GM21528 (cell line): Measurements from ENCODE around the gene CDK5RAP1.
"Not testable (repeated sequence)": the region's sequence is repeated elsewhere in the genome, so short reads cannot be mapped to it uniquely, and the experiment has no call there.

Experiments used
- ATAC-seq: cut with Tn5 transposase; IDR thresholded peaks from one replicate; pipeline ENCODE4 v1.9.1; 2021; ENCODE audit warnings: mild to moderate bottlenecking, moderate library complexity; ENCODE audit not compliant: unreplicated experiment, low FRiP score

Gene CDK5RAP1, protein sequence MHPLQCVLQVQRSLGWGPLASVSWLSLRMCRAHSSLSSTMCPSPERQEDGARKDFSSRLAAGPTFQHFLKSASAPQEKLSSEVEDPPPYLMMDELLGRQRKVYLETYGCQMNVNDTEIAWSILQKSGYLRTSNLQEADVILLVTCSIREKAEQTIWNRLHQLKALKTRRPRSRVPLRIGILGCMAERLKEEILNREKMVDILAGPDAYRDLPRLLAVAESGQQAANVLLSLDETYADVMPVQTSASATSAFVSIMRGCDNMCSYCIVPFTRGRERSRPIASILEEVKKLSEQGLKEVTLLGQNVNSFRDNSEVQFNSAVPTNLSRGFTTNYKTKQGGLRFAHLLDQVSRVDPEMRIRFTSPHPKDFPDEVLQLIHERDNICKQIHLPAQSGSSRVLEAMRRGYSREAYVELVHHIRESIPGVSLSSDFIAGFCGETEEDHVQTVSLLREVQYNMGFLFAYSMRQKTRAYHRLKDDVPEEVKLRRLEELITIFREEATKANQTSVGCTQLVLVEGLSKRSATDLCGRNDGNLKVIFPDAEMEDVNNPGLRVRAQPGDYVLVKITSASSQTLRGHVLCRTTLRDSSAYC

GRCh38 chr20:33401184-33401920, at the start of gene CDK5RAP1:
Gene CDK5RAP1, minus strand, starts transcription at chr20:33401519. Its CDS starts 4,455 bp downstream, at chr20:33397064.
- peak; percentile 82 for ATAC-seq

DNA sequence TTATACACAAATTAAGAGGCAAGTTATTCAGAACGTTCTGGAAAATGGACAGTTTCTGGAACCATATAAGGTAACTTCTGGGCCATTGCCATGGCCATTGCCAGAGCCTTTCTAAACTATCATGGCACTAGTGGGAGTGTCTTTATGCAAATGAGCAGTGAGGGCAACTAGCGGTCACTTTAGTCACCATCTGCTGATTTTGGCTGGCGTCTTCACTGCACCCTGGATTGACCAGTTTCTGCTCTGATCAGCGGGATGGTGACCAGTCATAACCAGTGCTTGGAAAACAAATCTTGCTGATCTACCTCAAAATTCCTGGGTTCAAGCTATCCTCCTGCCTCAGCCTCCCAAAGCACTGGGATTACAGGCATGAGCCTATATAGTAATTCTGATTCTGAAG, 49.5 kb upstream of the CDK5RAP1 start:
- no peak for ATAC-seq

GRCh38 chr20:33445881-33446625, 44.7 kb upstream of the CDK5RAP1 start:
- ATAC-seq: no peak

- ATAC-seq: no peak
Observed at GRCh38 chr20:33444797-33445560, 43.7 kb upstream of the CDK5RAP1 start.

GRCh38 chr20:33443512-33444239, 42.4 kb upstream of the CDK5RAP1 start, which contains the start of gene SNTA1:
Gene SNTA1, minus strand, starts transcription at chr20:33443763. Its CDS starts 143 bp downstream, at chr20:33443620.
- ATAC-seq: peak; percentile 47

- peak; percentile 13 for ATAC-seq
Observed at GRCh38 chr20:33443006-33443511, 41.7 kb upstream of the CDK5RAP1 start.

- ATAC-seq: no peak
Observed at GRCh38 chr20:33442136-33443005, 41.1 kb upstream of the CDK5RAP1 start.

DNA sequence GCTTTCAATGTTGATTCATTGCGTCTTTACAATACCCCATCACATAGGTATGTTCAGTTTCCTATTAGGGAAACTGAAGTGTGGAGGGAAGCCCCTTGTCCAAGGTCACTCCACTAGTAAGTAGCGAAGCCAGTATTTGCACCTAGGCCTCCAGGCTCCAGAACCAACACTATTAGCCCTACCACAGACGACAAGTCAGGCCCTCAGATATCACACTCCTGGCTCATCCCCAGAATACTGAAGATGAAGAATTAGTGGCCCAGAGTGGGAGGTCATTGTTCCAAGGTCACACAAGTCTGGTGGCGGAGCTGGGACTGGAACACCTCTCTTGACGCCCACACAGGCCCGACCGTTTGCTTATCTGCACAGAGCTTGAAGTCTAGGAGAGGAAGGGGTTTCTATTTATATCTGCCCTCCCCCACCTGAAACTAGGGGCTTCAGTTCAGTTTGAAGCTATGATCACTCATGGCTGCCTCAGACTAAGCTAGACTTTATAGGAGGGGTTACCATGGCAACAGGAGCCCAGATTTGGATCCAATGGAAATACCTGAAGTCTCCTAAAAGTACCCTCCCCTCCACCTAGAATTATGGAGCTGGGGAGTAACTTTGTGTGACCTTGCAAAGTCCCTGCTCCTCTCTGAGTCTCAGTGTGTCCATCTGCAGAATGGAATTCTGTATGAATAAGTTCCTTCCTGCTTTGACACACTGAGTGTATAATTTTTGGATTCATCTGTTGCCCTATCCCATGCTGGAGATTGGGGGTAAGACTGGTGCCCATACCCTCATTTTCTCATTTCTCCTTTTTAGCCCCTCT, 40.0 kb upstream of the CDK5RAP1 start:
- ATAC-seq: no peak

- not testable (repeated sequence) for ATAC-seq
Observed at GRCh38 chr20:33440562-33440961, 39.2 kb upstream of the CDK5RAP1 start.

DNA sequence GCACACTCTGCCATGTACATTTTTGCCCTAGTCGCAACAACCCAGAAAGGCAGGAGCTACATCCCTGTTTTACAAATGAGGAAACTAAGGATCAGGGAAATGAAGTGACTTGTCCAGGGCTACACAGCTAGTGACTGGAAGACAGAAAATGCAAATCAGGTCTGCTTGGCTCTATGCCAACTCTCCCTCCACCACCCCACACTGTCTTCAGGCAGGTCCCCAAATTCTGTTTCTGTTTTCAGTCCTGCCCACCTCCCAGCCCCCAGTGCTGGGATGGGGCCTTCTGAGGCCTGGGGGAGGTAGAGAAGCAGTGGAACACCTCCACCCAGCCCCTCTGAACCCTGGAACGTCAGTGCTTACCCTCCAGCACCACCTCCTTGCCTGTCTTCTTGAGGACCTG, 37.2 kb upstream of the CDK5RAP1 start:
- ATAC-seq: no peak

DNA sequence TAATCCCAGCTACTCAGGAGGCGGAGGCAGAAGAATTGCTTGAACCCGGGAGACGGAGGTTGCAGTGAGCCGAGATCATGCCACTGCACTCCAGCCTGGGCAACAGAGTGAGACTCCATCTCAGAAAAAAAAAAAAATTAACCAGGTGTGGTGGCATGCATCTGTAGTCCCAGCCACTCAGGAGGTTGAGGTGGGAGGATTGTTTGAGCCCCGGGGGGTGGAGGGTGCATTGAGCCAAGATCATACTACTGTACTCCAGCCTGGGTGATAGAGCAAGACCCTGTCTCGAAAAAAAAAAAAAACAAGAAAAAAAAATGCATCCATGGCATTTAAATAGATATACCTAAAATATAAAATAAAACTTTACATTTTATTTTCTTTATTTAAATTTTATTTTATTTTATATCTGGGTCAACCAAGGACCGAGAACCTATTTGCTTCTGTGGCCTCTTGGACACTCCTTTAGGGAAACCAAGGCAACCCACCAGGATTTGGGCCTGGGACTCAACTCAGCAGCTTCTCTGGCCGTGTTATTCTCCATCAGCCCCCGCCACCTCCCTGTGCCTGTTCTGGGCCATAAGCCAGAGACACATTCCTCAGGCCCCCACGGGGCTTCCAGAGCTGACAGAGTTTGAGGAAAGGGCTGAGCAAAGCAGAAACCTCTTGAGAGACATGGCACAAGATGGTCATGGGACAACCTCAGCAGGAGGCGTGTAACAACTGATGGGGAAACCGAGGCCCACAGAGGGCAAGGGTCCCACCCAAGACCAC, 36.0 kb upstream of the CDK5RAP1 start:
- ATAC-seq: no peak

- no peak for ATAC-seq
Observed at GRCh38 chr20:33434434-33434833, 33.1 kb upstream of the CDK5RAP1 start.

GRCh38 chr20:33433465-33434234, 32.3 kb upstream of the CDK5RAP1 start:
- no peak for ATAC-seq

- no peak for ATAC-seq
Observed at GRCh38 chr20:33431797-33432381, 30.6 kb upstream of the CDK5RAP1 start.

GRCh38 chr20:33423875-33424274, 22.6 kb upstream of the CDK5RAP1 start:
- ATAC-seq: not testable (repeated sequence)
